AG04450 (cell line): ENCODE measurements around the gene RNF11. TPM values are rescaled to one million over a fixed set of nuclear protein-coding genes. Genes with fewer than 3 reads are reported as not detected.

Source experiments
- CTCF ChIA-PET: fragments of 300-600, 350-600 bp; formaldehyde crosslinking; extraction: SDS; loops from one replicate; lab custom pipeline; 2022; ENCODE audit warnings: antibody characterized with exemption, inconsistent platforms; lab: Charles Lee
- POLR2A ChIA-PET: fragments of 350-600 bp; formaldehyde crosslinking; extraction: SDS; loops from one replicate; lab custom pipeline; 2021; ENCODE audit warnings: antibody characterized with exemption, inconsistent platforms; lab: Yijun Ruan, JAX
- DNase-seq: peaks from one replicate; pipeline ENCODE4 v3.0.0-alpha.2; 2011; ENCODE audit warnings: low read depth, low spot score
- H3K27ac ChIP-seq: one replicate; pipeline ENCODE4 v1.5.1; 2012; ENCODE audit warnings: low read depth, low read length, control low read depth
- H3K27me3 ChIP-seq: one replicate; pipeline ENCODE4 v1.6.0; 2012; ENCODE audit warnings: low read length; ENCODE audit not compliant: control insufficient read depth, insufficient read depth
- H3K4me3 ChIP-seq: 2 replicates; pipeline ENCODE4 v1.5.1; 2011; ENCODE audit warnings: mild to moderate bottlenecking, low read depth, low read length, control low read depth
- H3K9me3 ChIP-seq: 2 replicates; pipeline ENCODE4 v1.5.1; 2012; ENCODE audit warnings: low read length; ENCODE audit not compliant: control insufficient read depth, insufficient read depth
- polyA plus RNA-seq: library from polyadenylated mRNA; depleted of rRNA; stranded (reverse); fragments of >200 nt; gene quantifications from 2 replicates; pipeline ENCODE4 v1.2.3, GENCODE V29; 2011
- TF ChIP-seq, protein P1 (sequence below): IDR thresholded peaks from 2 replicates; pipeline ENCODE4 v1.5.1; 2011; ENCODE audit warnings: low read depth, low read length, control low read depth, inconsistent platforms

Gene RNF11
- polyA plus RNA-seq, 1 experiment: 163 TPM

DNA sequence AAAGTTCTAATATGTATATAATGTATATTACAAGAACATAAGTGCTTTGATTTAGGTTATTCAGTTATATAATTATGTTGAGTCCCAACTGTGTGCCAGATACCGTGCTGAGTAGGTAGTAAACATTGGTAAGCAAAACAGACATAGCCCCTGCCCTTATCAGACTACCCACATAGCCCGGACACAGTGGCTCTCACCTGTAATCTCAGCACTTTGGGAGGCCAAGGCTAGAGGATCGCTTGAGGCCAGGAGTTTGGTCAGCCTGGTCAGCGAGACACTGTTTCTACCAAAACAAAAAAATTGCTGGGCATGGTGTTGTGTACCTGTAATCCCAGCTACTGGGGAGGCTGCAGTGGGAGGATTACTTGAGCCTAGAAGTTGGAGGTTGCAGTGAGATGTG is 30.7 kb downstream of the RNF11 start:
- no peaks in the 10 kb centered on the region for H3K9me3 ChIP-seq
- CTCF ChIA-PET: interaction anchor here (0.8 kb wide), 1 partner anchor 492 kb away, joined by 3 read pairs; no protein-coding TSS in a partner anchor
- H3K27me3 ChIP-seq: no peaks in the 10 kb centered on the region
- H3K27ac ChIP-seq: no peak overlapping the region
- no peak overlapping the region for H3K4me3 ChIP-seq
- DNase-seq: no peak
- POLR2A ChIA-PET: no interaction called here
- TF ChIP-seq, protein P1, sequence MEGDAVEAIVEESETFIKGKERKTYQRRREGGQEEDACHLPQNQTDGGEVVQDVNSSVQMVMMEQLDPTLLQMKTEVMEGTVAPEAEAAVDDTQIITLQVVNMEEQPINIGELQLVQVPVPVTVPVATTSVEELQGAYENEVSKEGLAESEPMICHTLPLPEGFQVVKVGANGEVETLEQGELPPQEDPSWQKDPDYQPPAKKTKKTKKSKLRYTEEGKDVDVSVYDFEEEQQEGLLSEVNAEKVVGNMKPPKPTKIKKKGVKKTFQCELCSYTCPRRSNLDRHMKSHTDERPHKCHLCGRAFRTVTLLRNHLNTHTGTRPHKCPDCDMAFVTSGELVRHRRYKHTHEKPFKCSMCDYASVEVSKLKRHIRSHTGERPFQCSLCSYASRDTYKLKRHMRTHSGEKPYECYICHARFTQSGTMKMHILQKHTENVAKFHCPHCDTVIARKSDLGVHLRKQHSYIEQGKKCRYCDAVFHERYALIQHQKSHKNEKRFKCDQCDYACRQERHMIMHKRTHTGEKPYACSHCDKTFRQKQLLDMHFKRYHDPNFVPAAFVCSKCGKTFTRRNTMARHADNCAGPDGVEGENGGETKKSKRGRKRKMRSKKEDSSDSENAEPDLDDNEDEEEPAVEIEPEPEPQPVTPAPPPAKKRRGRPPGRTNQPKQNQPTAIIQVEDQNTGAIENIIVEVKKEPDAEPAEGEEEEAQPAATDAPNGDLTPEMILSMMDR: no peak

DNA sequence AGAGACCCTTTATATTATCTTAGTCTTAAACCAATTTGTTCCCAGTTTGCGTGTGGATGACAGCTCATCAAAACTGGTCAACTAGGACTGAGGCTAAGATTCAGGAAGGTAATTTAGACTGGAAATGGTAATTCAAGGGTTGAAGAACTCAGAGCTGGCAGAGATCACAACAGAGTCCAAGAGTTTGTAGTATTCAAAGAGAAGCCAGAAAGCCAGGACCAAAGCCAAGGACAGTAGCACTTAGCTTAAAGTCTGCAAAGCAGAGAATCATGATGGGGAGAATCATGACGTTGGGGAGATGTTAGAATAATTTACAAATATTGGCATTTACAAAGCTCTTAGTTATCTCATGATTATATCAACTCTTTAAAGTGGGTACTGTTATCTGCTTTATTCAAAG is 32.6 kb downstream of the RNF11 start:
- no peak for DNase-seq
- ChIA-PET CTCF (interaction anchor here (0.7 to 2.0 kb wide), 4 partner anchors 28 to 494 kb away, joined by 3 to 6 read pairs (median 4); no protein-coding TSS in a partner anchor), POLR2A (no interaction called here)
- TF ChIP-seq, protein P1: no peak
- H3K27ac ChIP-seq: no peak overlapping the region
- H3K4me3 ChIP-seq: no peak overlapping the region
- H3K9me3 ChIP-seq: no peaks in the 10 kb centered on the region
- H3K27me3 ChIP-seq: no peaks in the 10 kb centered on the region

DNA sequence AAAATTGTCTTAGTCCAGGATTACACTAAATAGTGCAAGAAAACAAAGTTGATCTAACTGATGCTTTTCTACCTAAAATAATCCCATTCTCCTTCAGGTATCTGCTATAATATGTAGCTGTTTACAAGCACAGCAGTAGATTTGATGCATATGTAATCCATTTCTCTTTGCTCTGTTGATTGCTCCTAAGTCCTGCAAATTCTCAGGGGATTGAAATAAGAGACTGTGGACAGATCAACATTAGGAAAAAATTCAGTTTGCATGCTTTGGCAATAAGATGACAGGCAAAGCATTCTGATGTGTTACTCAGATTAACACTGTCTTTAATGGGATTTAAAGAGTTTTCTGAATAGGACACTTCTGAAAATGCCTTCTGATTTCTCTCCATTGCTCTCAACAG is 34.7 kb downstream of the RNF11 start:
- no peaks in the 10 kb centered on the region for H3K27me3 ChIP-seq
- DNase-seq: no peak
- no peaks in the 10 kb centered on the region for H3K9me3 ChIP-seq
- TF ChIP-seq, protein P1: no peak
- no peak overlapping the region for H3K27ac ChIP-seq
- POLR2A ChIA-PET: no interaction called here
- H3K4me3 ChIP-seq: no peak overlapping the region
- CTCF ChIA-PET: interaction anchor here (1.4 kb wide), 1 partner anchor 26 kb away, joined by 5 read pairs; no protein-coding TSS in a partner anchor

DNA sequence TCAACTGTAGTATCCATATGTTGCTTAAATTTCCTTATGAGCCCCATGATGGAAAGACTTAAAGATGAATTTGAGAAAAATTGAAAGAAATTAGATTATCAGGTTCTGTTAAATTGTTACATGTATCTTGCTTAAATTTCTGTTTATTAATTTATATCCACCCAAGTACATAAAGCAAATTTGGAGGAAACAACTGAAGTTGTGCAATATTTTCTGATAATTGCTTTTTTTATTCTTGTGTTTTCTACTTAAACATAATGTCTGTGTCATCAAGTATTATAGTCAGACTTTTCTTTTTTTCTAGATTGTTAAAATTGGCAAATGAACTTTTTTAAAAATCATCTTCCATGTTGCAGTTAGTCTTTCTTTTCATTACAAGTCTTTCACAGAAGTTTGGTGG is 36.8 kb downstream of the RNF11 start:
- ChIA-PET POLR2A (no interaction called here), CTCF (no interaction called here)
- DNase-seq: no peak
- no peak overlapping the region for H3K4me3 ChIP-seq
- no peaks in the 10 kb centered on the region for H3K27me3 ChIP-seq
- TF ChIP-seq, protein P1: no peak
- H3K9me3 ChIP-seq: no peaks in the 10 kb centered on the region
- no peak overlapping the region for H3K27ac ChIP-seq

DNA sequence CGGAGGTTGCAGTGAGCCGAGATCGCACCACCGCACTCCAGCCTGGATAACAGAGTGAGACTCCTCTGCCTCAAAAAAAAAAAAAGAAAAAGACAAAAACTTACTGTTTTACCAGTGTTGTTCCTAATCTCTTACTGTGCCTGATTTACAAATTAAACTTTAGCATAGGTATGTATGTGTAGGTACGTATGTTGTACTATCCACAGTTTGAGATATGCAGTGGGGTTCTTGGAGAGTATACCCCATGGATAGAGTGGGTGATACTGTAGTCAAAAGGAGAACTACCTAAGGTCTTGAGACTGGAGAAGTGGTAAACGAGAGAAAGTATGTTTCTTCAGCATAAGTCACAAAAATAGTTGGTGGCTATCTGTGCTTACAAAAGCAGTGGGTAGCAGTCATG is 38.6 kb downstream of the RNF11 start:
- POLR2A ChIA-PET: no interaction called here
- H3K27ac ChIP-seq: no peak overlapping the region
- CTCF ChIA-PET: no interaction called here
- no peak for DNase-seq
- TF ChIP-seq, protein P1: no peak
- no peaks in the 10 kb centered on the region for H3K27me3 ChIP-seq
- no peak overlapping the region for H3K4me3 ChIP-seq
- H3K9me3 ChIP-seq: no peaks in the 10 kb centered on the region
